Spleen (tissue), 13 donors: ENCODE measurements around the gene AFMID. TPM values are rescaled to one million over a fixed set of nuclear protein-coding genes. Genes with fewer than 3 reads are reported as not detected.
"Not testable (repeated sequence)": the region's sequence is repeated elsewhere in the genome, so short reads cannot be mapped to it uniquely, and the experiment has no call there.

Source experiments
- DNase-seq: peaks from one replicate; pipeline ENCODE4 v3.0.0-alpha.2; 2020
- H3K27ac ChIP-seq, 8 donors: fragments of 200-600 bp; sonication (generic) in 7 of 8; 1 replicate in 4 of 8; 2 replicates in 4 of 8; pipeline versions ENCODE4 v1.5.0 to v1.8.0; 2016 to 2021; ENCODE audit warnings: inconsistent platforms in 4 of 8, mild to moderate bottlenecking in 4 of 8, moderate library complexity in 1 of 8
- H3K27me3 ChIP-seq, 7 donors: fragments of 200-600 bp; sonication (generic) in 6 of 7; replicated peaks in 1 of 7; 1 replicate in 4 of 7; 2 replicates in 3 of 7; pipeline versions ENCODE4 v1.5.0 to v1.8.0; 2016 to 2021; ENCODE audit warnings: inconsistent platforms in 3 of 7, mild to moderate bottlenecking in 1 of 7
- H3K36me3 ChIP-seq, 6 donors: fragments of 200-600 bp; sonication (generic) in 5 of 6; 1 replicate in 4 of 6; 2 replicates in 2 of 6; pipeline versions ENCODE4 v1.5.0 to v1.8.0; 2016 to 2021; ENCODE audit warnings: inconsistent platforms in 2 of 6
- H3K4me1 ChIP-seq, 6 donors: fragments of 200-600 bp; sonication (generic) in 5 of 6; 1 replicate in 3 of 6; 2 replicates in 3 of 6; pipeline versions ENCODE4 v1.5.0 to v1.8.0; 2016 to 2021; ENCODE audit warnings: inconsistent platforms in 3 of 6
- H3K4me3 ChIP-seq, 8 donors: fragments of 200-600 bp; sonication (generic) in 7 of 8; 1 replicate in 4 of 8; 2 replicates in 4 of 8; pipeline versions ENCODE4 v1.5.0 to v1.8.0; 2016 to 2021; ENCODE audit warnings: inconsistent platforms in 4 of 8, mild to moderate bottlenecking in 4 of 8, moderate library complexity in 2 of 8
- H3K9me3 ChIP-seq, 8 donors: fragments of 200-600 bp; sonication (generic) in 7 of 8; 1 replicate in 4 of 8; 2 replicates in 4 of 8; pipeline versions ENCODE4 v1.5.0 to v1.8.0; 2016 to 2021; ENCODE audit warnings: inconsistent platforms in 4 of 8
- CTCF ChIP-seq, 11 experiments: fragments of 200-600 bp in 7 of 11; fragments of 450-650 bp in 4 of 11; sonication (generic) in 4 of 11; IDR thresholded peaks in 8 of 11; conservative IDR thresholded peaks in 3 of 11; 1 replicate in 7 of 11; 2 replicates in 4 of 11; pipeline versions ENCODE4 v1.4.0 to v1.8.0; 2016 to 2021; ENCODE audit warnings: antibody characterized with exemption in 11 of 11, inconsistent platforms in 4 of 11, mild to moderate bottlenecking in 1 of 11
- POLR2A ChIP-seq, 3 donors: fragments of 450-650 bp; IDR thresholded peaks; one replicate each; pipeline ENCODE4 v1.5.1; 2017; ENCODE audit warnings: antibody characterized with exemption in 3 of 3, mild to moderate bottlenecking in 1 of 3
- POLR2AphosphoS5 ChIP-seq, 3 donors: sonication (generic); formaldehyde crosslinking; IDR thresholded peaks; one replicate each; pipeline ENCODE4 v1.5.1; 2017; ENCODE audit warnings: antibody characterized with exemption in 3 of 3
- WGBS, 5 donors: extraction: QIAGEN DNeasy Blood & Tissue Kit in 3 of 5; methylation state at CpG; one replicate each; pipeline versions ENCODE4 v1.1.5 to v1.1.7; 2013 to 2018; 5-methylcytosine and 5-hydroxymethylcytosine counted together
- intact Hi-C: fragments of 100-400 bp; cut with DNase I; formaldehyde crosslinking; loops from one replicate; pipeline ENCODE4 v1.15.0; 2023; ENCODE audit warnings: low total_unique reads
- long read RNA-seq, 2 donors: transcript quantifications; one replicate each; lab custom pipeline, GENCODE V29; 2026
- polyA plus RNA-seq, 3 donors: library from polyadenylated mRNA; stranded (reverse); fragments of 200-250 nt; gene quantifications; one replicate each; pipeline ENCODE4 v1.2.1, GENCODE V29; 2013
- total RNA-seq, 7 donors: library from RNA; depleted of rRNA in 3 of 7; stranded (reverse); fragments of >200 nt in 3 of 7; fragmentation: NEBNext Ultra II Directional in 4 of 7; extraction: Animal tissue kit (Norgen Biotek cat#: 25700) in 4 of 7; gene quantifications; one replicate each; pipeline versions ENCODE4 v1.1.0 to v1.2.1, GENCODE V29; 2016 to 2021
- donor health status: healthy with polysubstance abuse.
- donor health status: DM: no; HTN: no; CAD: no; lungs with moderate emphysema.
- donor health status: DM: no; HTN: no; CAD: no.
- donor health status: Bipolar disorder and iron deficiency.
- donor health status: healthy.
- donor health status: DM: no; HTN: no; CAD: no.
- donor health status: DM: yes; HTN: yes; CAD: no.

AFMID gene
- total RNA-seq: 10 to 100 TPM; 19.3 to 42.5 (median 27.0) TPM
- 10 to 100 TPM; 13.1 to 22.0 (median 14.1) TPM for polyA plus RNA-seq
- long read RNA-seq, donor 1, partial matches to known transcripts: 0 of 9 reads
- long read RNA-seq, donor 1, other reads (novel, unspliced or antisense): 5 of 9 reads
- long read RNA-seq, donor 2, partial matches to known transcripts: 0 of 1 reads
- long read RNA-seq, donor 2, other reads (novel, unspliced or antisense): 0 of 1 reads

- Histone ChIP-seq H3K36me3 (peaks cover 0 to 18% (median 2%) of the 10 kb centered on the region in 6 donors), H3K9me3 (no peaks in the 10 kb centered on the region), H3K27ac (peak within 1 kb of the TSS in 6 of 8 donors; percentile 19 to 79 (median 67)), H3K4me1 (peaks cover 3 to 52% (median 23%) of the 10 kb centered on the region in 6 donors), H3K27me3 (no peaks in the 10 kb centered on the region), H3K4me3 (peak within 1 kb of the TSS; percentile 45 to 74 (median 50))
- WGBS, 5 donors: 4 to 8% (median 5%) methylated on average over 34 to 57 of the region's 57 CpGs
- TF ChIP-seq POLR2AphosphoS5 (IDR thresholded peaks at IDR 0.05): peak; percentile 82 to 89 (median 86)
- no peak for TF ChIP-seq POLR2A (IDR thresholded peaks at IDR 0.05)
- peak; percentile 56 to 88 (median 84) for TF ChIP-seq CTCF (IDR thresholded peaks at IDR 0.05 in 8 of 11, conservative IDR thresholded peaks at IDR 0.05 in 3 of 11)
- peak; percentile 96 for DNase-seq
- intact Hi-C loops: no loop called here
Measured at GRCh38 chr17:78186692-78187595, at the start of gene AFMID, which contains the start of gene TK1. Gene AFMID (plus strand): TSS chr17:78187362. CDS start chr17:78187371, 9 bp downstream. Gene TK1 (minus strand): TSS chr17:78187052. CDS start chr17:78186994, 58 bp downstream.

- H3K4me3 ChIP-seq: peak overlapping the region in 1 of 8 donors; percentile 35
- WGBS, 5 donors: 32 to 42% (median 36%) methylated on average over 11 to 26 of the region's 26 CpGs
- peak; percentile 92 for DNase-seq
- no peaks in the 10 kb centered on the region for H3K27me3 ChIP-seq
- peak in 2 of 3 donors; percentile 65 to 82 for TF ChIP-seq POLR2AphosphoS5 (IDR thresholded peaks at IDR 0.05)
- no peak for TF ChIP-seq POLR2A (IDR thresholded peaks at IDR 0.05)
- TF ChIP-seq CTCF (IDR thresholded peaks at IDR 0.05 in 8 of 11, conservative IDR thresholded peaks at IDR 0.05 in 3 of 11): peak in 9 of 11 experiments; percentile 25 to 55 (median 41)
- H3K36me3 ChIP-seq: peaks cover 2 to 82% (median 44%) of the 10 kb centered on the region in 6 donors
- H3K4me1 ChIP-seq: peaks cover 50 to 100% (median 85%) of the 10 kb centered on the region in 6 donors
- intact Hi-C loops: no loop called here
- H3K9me3 ChIP-seq: no peaks in the 10 kb centered on the region
- H3K27ac ChIP-seq: peak overlapping the region; percentile 42 to 97 (median 75)
Measured at GRCh38 chr17:78137392-78138203, 49.6 kb upstream of the AFMID start.

- TF ChIP-seq POLR2A (IDR thresholded peaks at IDR 0.05) (no peak), POLR2AphosphoS5 (IDR thresholded peaks at IDR 0.05) (peak in 2 of 3 donors; percentile 3 to 52)
- Histone ChIP-seq H3K27me3 (no peaks in the 10 kb centered on the region), H3K9me3 (no peaks in the 10 kb centered on the region), H3K36me3 (peaks cover 2 to 76% (median 42%) of the 10 kb centered on the region in 6 donors), H3K4me3 (no peak overlapping the region), H3K27ac (peak overlapping the region in 7 of 8 donors; percentile 21 to 97 (median 76)), H3K4me1 (peaks cover 42 to 100% (median 81%) of the 10 kb centered on the region in 6 donors)
- DNase-seq: peak; percentile 81
- WGBS, 5 donors: 75 to 88% (median 88%) methylated on average over 16 to 17 of the region's 17 CpGs
- intact Hi-C loops: no loop called here
Measured at GRCh38 chr17:78138204-78139060, 48.7 kb upstream of the AFMID start.

GRCh38 chr17:78139861-78140168, 47.3 kb upstream of the AFMID start:
- WGBS, 5 donors: 82 to 87% (median 84%) methylated on average over 12 of the region's 12 CpGs
- H3K9me3 ChIP-seq: not testable (repeated sequence)
- peaks cover 40 to 100% (median 81%) of the 10 kb centered on the region in 6 donors for H3K4me1 ChIP-seq

More at GRCh38 chr17:78139861-78140168, 47.3 kb upstream of the AFMID start:
- intact Hi-C loops, H3K27me3 ChIP-seq, DNase-seq: not testable (repeated sequence)
- Histone ChIP-seq H3K36me3 (peaks cover under 1 to 63% (median 35%) of the 10 kb centered on the region in 6 donors), H3K27ac (peak overlapping the region; percentile 0 to 84 (median 74)), H3K4me3 (peak overlapping the region in 1 of 8 donors; percentile 49)
